Erythroblast (primary cell): ENCODE measurements around the gene RNF26.

Experiments
- GATA1 ChIP-seq: IDR thresholded peaks from 2 replicates; pipeline ENCODE4 v1.6.1; 2011; ENCODE audit warnings: low read depth, mild to moderate bottlenecking, control low read depth, low read length, moderate library complexity
- POLR2A ChIP-seq: IDR thresholded peaks from 2 replicates; pipeline ENCODE4 v1.6.1; 2011; ENCODE audit warnings: mild to moderate bottlenecking, low read length

GRCh38 chr11:119310682-119311052, 23.7 kb upstream of the RNF26 start:
- TF ChIP-seq POLR2A = no peak
- TF ChIP-seq GATA1 = no peak
